HG03280 (cell line): ENCODE results near the gene ZNF385D.

Experiments
- ATAC-seq: cut with Tn5 transposase; IDR thresholded peaks from one replicate; pipeline ENCODE4 v1.9.1; 2021; ENCODE audit warnings: mild to moderate bottlenecking, moderate library complexity; ENCODE audit not compliant: unreplicated experiment

Gene ZNF385D

GRCh38 chr3:21462141-21462540 is 288.9 kb downstream of the ZNF385D start:
- ATAC-seq: no peak

GRCh38 chr3:21457084-21457483 is 293.9 kb downstream of the ZNF385D start:
- no peak for ATAC-seq

GRCh38 chr3:21449738-21450137 is 301.3 kb downstream of the ZNF385D start:
- no peak for ATAC-seq

- ATAC-seq: no peak
Measured at GRCh38 chr3:21447476-21448151, 303.4 kb downstream of the ZNF385D start.

GRCh38 chr3:21446945-21447475 is 304.0 kb downstream of the ZNF385D start:
- no peak for ATAC-seq

- no peak for ATAC-seq
Measured at GRCh38 chr3:21446027-21446426, 305.0 kb downstream of the ZNF385D start.

GRCh38 chr3:21441821-21442220 is 309.2 kb downstream of the ZNF385D start:
- no peak for ATAC-seq

GRCh38 chr3:21436835-21437234 is 314.2 kb downstream of the ZNF385D start:
- ATAC-seq: no peak

GRCh38 chr3:21435871-21436270 is 315.1 kb downstream of the ZNF385D start:
- no peak for ATAC-seq

GRCh38 chr3:21434310-21434709 is 316.7 kb downstream of the ZNF385D start:
- no peak for ATAC-seq

GRCh38 chr3:21433751-21434150 is 317.3 kb downstream of the ZNF385D start:
- ATAC-seq: no peak

- ATAC-seq: no peak
Measured at GRCh38 chr3:21426920-21427319, 324.1 kb downstream of the ZNF385D start.

GRCh38 chr3:21425715-21426114 is 325.3 kb downstream of the ZNF385D start:
- ATAC-seq: no peak

GRCh38 chr3:21421096-21421495 is 329.9 kb downstream of the ZNF385D start:
- no peak for ATAC-seq

- no peak for ATAC-seq
Measured at GRCh38 chr3:21417991-21418390, 333.0 kb downstream of the ZNF385D start.

- no peak for ATAC-seq
Measured at GRCh38 chr3:21414506-21414905, 336.5 kb downstream of the ZNF385D start.

GRCh38 chr3:21411058-21411457 is 340.0 kb downstream of the ZNF385D start:
- no peak for ATAC-seq

GRCh38 chr3:21409401-21409800 is 341.6 kb downstream of the ZNF385D start:
- no peak for ATAC-seq

GRCh38 chr3:21407743-21408142 is 343.3 kb downstream of the ZNF385D start:
- no peak for ATAC-seq

GRCh38 chr3:21405671-21406667 is 345.0 kb downstream of the ZNF385D start:
- ATAC-seq: no peak

GRCh38 chr3:21398461-21398860 is 352.5 kb downstream of the ZNF385D start:
- ATAC-seq: no peak
